SK-N-SH (cell line): ENCODE results near the gene TAF1A. TPM values are rescaled to one million over a fixed set of nuclear protein-coding genes. Genes with fewer than 3 reads are reported as not detected.

Experiments used
- CTCF ChIA-PET: fragments of 300-600, 350-600 bp; formaldehyde crosslinking; extraction: SDS; loops from one replicate; lab custom pipeline; 2021; lab: Yijun Ruan, JAX
- POLR2A ChIA-PET: fragments of 350-600 bp; sonication (Branson Sonifier 250); formaldehyde crosslinking; extraction: SDS; loops from one replicate; lab custom pipeline; 2020; ENCODE audit warnings: antibody characterized with exemption, inconsistent platforms; lab: Yijun Ruan, JAX
- DNase-seq: peaks from one replicate; pipeline ENCODE4 v3.0.0; 2012
- H2AFZ ChIP-seq: fragments of 200-600 bp; sonication (generic); 2 replicates; pipeline ENCODE4 v1.8.1; 2016; ENCODE audit warnings: antibody characterized with exemption, mild to moderate bottlenecking, low read depth
- H3F3A ChIP-seq: fragments of 200-600 bp; sonication (generic); replicated peaks from 2 replicates; pipeline ENCODE3; 2016; ENCODE audit warnings: antibody characterized with exemption, mild to moderate bottlenecking; ENCODE audit not compliant: insufficient read depth
- H3K27ac ChIP-seq, 2 experiments: fragments of 200-500 bp in 1 of 2; fragments of 200-600 bp in 1 of 2; sonication (Bioruptor generic) in 1 of 2; sonication (generic), shearing (Covaris generic) in 1 of 2; 2 replicates each; pipeline versions ENCODE4 v1.5.1 to v1.6.1; 2014 to 2016; ENCODE audit warnings: low read depth in 2 of 2, inconsistent platforms in 1 of 2, low read length in 1 of 2, mild to moderate bottlenecking in 1 of 2, mixed read lengths in 1 of 2
- H3K27me3 ChIP-seq: fragments of 200-600 bp; sonication (generic), shearing (Covaris generic); 2 replicates; pipeline ENCODE4 v1.6.1; 2016; ENCODE audit warnings: mixed run types; ENCODE audit not compliant: insufficient read depth
- H3K36me3 ChIP-seq, 2 experiments: fragments of 200-500 bp in 1 of 2; fragments of 200-600 bp in 1 of 2; sonication (Bioruptor generic) in 1 of 2; sonication (generic) in 1 of 2; replicated peaks in 1 of 2; 2 replicates each; pipeline versions ENCODE3 to v1.5.1; 2014 to 2016; ENCODE audit warnings: low read length in 1 of 2, mild to moderate bottlenecking in 1 of 2; ENCODE audit not compliant: insufficient read depth in 2 of 2, control insufficient read depth in 1 of 2
- H3K4me1 ChIP-seq, 2 experiments: fragments of 200-500 bp in 1 of 2; fragments of 200-600 bp in 1 of 2; sonication (Bioruptor generic) in 1 of 2; sonication (generic), shearing (Covaris generic) in 1 of 2; 2 replicates each; pipeline versions ENCODE4 v1.5.1 to v1.6.1; 2014 to 2016; ENCODE audit warnings: low read depth in 1 of 2, low read length in 1 of 2, mixed run types in 1 of 2; ENCODE audit not compliant: insufficient read depth in 2 of 2, control insufficient read depth in 1 of 2
- H3K4me2 ChIP-seq: fragments of 200-600 bp; sonication (generic), shearing (Covaris generic); 2 replicates; pipeline ENCODE4 v1.6.1; 2017; ENCODE audit warnings: mixed run types
- H3K4me3 ChIP-seq, 2 experiments: fragments of 200-500 bp in 1 of 2; fragments of 200-600 bp in 1 of 2; sonication (Bioruptor generic) in 1 of 2; sonication (generic), shearing (Covaris generic) in 1 of 2; 2 replicates each; pipeline versions ENCODE4 v1.5.1 to v1.8.1; 2014 to 2016; ENCODE audit warnings: low read depth in 2 of 2, inconsistent platforms in 1 of 2, low read length in 1 of 2, mild to moderate bottlenecking in 1 of 2, mixed read lengths in 1 of 2, moderate library complexity in 1 of 2
- H3K79me2 ChIP-seq: fragments of 200-600 bp; sonication (generic); 2 replicates; pipeline ENCODE4 v1.8.1; 2017; ENCODE audit warnings: mild to moderate bottlenecking; ENCODE audit not compliant: insufficient read depth
- H3K9ac ChIP-seq: fragments of 200-600 bp; sonication (generic); 2 replicates; pipeline ENCODE4 v1.6.1; 2017; ENCODE audit warnings: mixed run types
- H3K9me2 ChIP-seq: fragments of 200-600 bp; sonication (generic); 2 replicates; pipeline ENCODE4 v1.6.1; 2017; ENCODE audit warnings: mixed run types
- H3K9me3 ChIP-seq: fragments of 200-600 bp; sonication (generic); 2 replicates; pipeline ENCODE4 v1.6.1; 2017; ENCODE audit warnings: mixed run types, mild to moderate bottlenecking, moderate library complexity
- H4K20me1 ChIP-seq: fragments of 200-600 bp; sonication (generic); 2 replicates; pipeline ENCODE4 v1.6.1; 2017; ENCODE audit warnings: mild to moderate bottlenecking, mixed run types; ENCODE audit not compliant: insufficient read depth
- CHD2 ChIP-seq: fragments of 150-350 bp; IDR thresholded peaks from 2 replicates; pipeline ENCODE4 v1.6.1; 2018; ENCODE audit warnings: low read length; ENCODE audit not compliant: partially characterized antibody
- ELF1 ChIP-seq: IDR thresholded peaks from 2 replicates; pipeline ENCODE4 v1.4.0; 2012
- EP300 ChIP-seq, 2 experiments: IDR thresholded peaks; 2 replicates each; pipeline versions ENCODE4 v1.4.0 to v1.6.1; 2012; ENCODE audit warnings: borderline replicate concordance in 1 of 2, low read depth in 1 of 2, low read length in 1 of 2
- FOSL2 ChIP-seq: IDR thresholded peaks from 2 replicates; pipeline ENCODE4 v1.4.0; 2012; ENCODE audit warnings: low read depth, mild to moderate bottlenecking, moderate library complexity, borderline replicate concordance
- FOXJ3 ChIP-seq: sonication (generic); formaldehyde crosslinking; IDR thresholded peaks from 2 replicates; pipeline ENCODE4 v1.5.1; 2020; ENCODE audit warnings: mild to moderate bottlenecking, missing genetic modification reagents
- FOXM1 ChIP-seq: IDR thresholded peaks from 2 replicates; pipeline ENCODE4 v1.4.0; 2012; ENCODE audit warnings: low read depth, mild to moderate bottlenecking
- GABPA ChIP-seq: IDR thresholded peaks from 2 replicates; pipeline ENCODE4 v1.4.0; 2012; ENCODE audit warnings: low read depth, mild to moderate bottlenecking
- MEF2A ChIP-seq: IDR thresholded peaks from 2 replicates; pipeline ENCODE4 v1.4.0; 2012; ENCODE audit warnings: low read depth, borderline replicate concordance
- NFIC ChIP-seq: IDR thresholded peaks from 2 replicates; pipeline ENCODE4 v1.4.0; 2012; ENCODE audit warnings: borderline replicate concordance
- NRF1 ChIP-seq: IDR thresholded peaks from 2 replicates; pipeline ENCODE4 v1.6.1; 2012; ENCODE audit warnings: low read depth, mild to moderate bottlenecking, low read length
- PBX3 ChIP-seq: IDR thresholded peaks from 2 replicates; pipeline ENCODE4; 2012
- POLR2AphosphoS5 ChIP-seq: IDR thresholded peaks from 2 replicates; pipeline ENCODE4 v1.6.1; 2012; ENCODE audit warnings: low read depth, low read length
- RCOR1 ChIP-seq: fragments of 150-350 bp; IDR thresholded peaks from 2 replicates; pipeline ENCODE4 v1.6.1; 2017; ENCODE audit warnings: antibody characterized with exemption, low read length
- RFX5 ChIP-seq: IDR thresholded peaks from 2 replicates; pipeline ENCODE4 v1.6.1; 2012; ENCODE audit warnings: mild to moderate bottlenecking, improper control_type of control experiment, low read length
- RXRA ChIP-seq: IDR thresholded peaks from 2 replicates; pipeline ENCODE4 v1.4.0; 2012; ENCODE audit warnings: low read depth, mild to moderate bottlenecking, borderline replicate concordance
- SIN3A ChIP-seq: IDR thresholded peaks from 2 replicates; pipeline ENCODE4 v1.6.1; 2012; ENCODE audit warnings: low read depth, mild to moderate bottlenecking, low read length, moderate library complexity, borderline replicate concordance
- TCF12 ChIP-seq: IDR thresholded peaks from 2 replicates; pipeline ENCODE4 v1.4.0; 2012
- TEAD4 ChIP-seq: IDR thresholded peaks from 2 replicates; pipeline ENCODE4 v1.4.0; 2012; ENCODE audit warnings: mild to moderate bottlenecking, borderline replicate concordance; ENCODE audit not compliant: insufficient read depth
- USF1 ChIP-seq: IDR thresholded peaks from 2 replicates; pipeline ENCODE4 v1.4.0; 2012; ENCODE audit warnings: low read depth, borderline replicate concordance
- USF2 ChIP-seq: fragments of 150-350 bp; IDR thresholded peaks from 2 replicates; pipeline ENCODE4 v1.6.1; 2017; ENCODE audit warnings: antibody characterized with exemption, low read length, low read depth, borderline replicate concordance
- YY1 ChIP-seq: IDR thresholded peaks from 2 replicates; pipeline ENCODE4 v1.4.0; 2012; ENCODE audit warnings: low read depth, mild to moderate bottlenecking
- WGBS: methylation state at CpG from one replicate; pipeline ENCODE4 v1.1.6; 2017; ENCODE audit warnings: low lambda C conversion rate; 5-methylcytosine and 5-hydroxymethylcytosine counted together
- polyA plus RNA-seq, 3 experiments: library from polyadenylated mRNA; depleted of rRNA; stranded (reverse); fragments of >200 nt; gene quantifications; 2 replicates each; pipeline ENCODE4 v1.2.3, GENCODE V29; 2012

TAF1A gene
- polyA plus RNA-seq, 1 of the 3 experiments (the other 2 are of a cell fraction) = 4.6 TPM

- H3K27ac ChIP-seq = no peak overlapping the region
- H3K4me3 ChIP-seq = no peak overlapping the region
- H3K4me2 ChIP-seq = no peak overlapping the region
- H3K9me3 ChIP-seq = no peaks in the 10 kb centered on the region
- H3K9me2 ChIP-seq = no peaks in the 10 kb centered on the region
- H2AFZ ChIP-seq = no peak overlapping the region
- DNase-seq = no peak
- peaks cover 3% of the 10 kb centered on the region for H3F3A ChIP-seq
- no peaks in the 10 kb centered on the region for H4K20me1 ChIP-seq
- CTCF ChIA-PET = no interaction called here
- no peak for TF ChIP-seq TEAD4
- TF ChIP-seq POLR2AphosphoS5 = no peak
- TF ChIP-seq TCF12 = no peak
- TF ChIP-seq SIN3A = no peak
- no peak for TF ChIP-seq GABPA
- TF ChIP-seq EP300 (IDR thresholded peaks at IDR 0.05; ENCODE audit: borderline replicate concordance in 1 of 2, low read depth in 1 of 2, low read length in 1 of 2) = no peak
- no peak for TF ChIP-seq NFIC
- no peak for TF ChIP-seq RCOR1
- TF ChIP-seq MEF2A = no peak
- TF ChIP-seq FOXM1 = no peak
- TF ChIP-seq YY1 = no peak
- no peak for TF ChIP-seq FOXJ3 (CRISPR knock-in tag)
- TF ChIP-seq RFX5 = no peak
- no peaks in the 10 kb centered on the region for H3K79me2 ChIP-seq
- H3K4me1 ChIP-seq = no peaks in the 10 kb centered on the region
- POLR2A ChIA-PET = no interaction called here
- H3K27me3 ChIP-seq = no peaks in the 10 kb centered on the region
- no peaks in the 10 kb centered on the region for H3K36me3 ChIP-seq
- 64% methylated on average over 5 of the region's 5 CpGs for WGBS
- H3K9ac ChIP-seq = no peak overlapping the region
Observed at GRCh38 chr1:222535455-222535854, 54.3 kb downstream of the TAF1A start.

GRCh38 chr1:222530852-222531251 lies 58.9 kb downstream of the TAF1A start:
- ChIA-PET POLR2A (no interaction called here), CTCF (no interaction called here)
- Histone ChIP-seq H3K4me2 (no peak overlapping the region), H3K4me3 (no peak overlapping the region), H3K36me3 (no peaks in the 10 kb centered on the region), H3K27ac (no peak overlapping the region), H3K4me1 (no peaks in the 10 kb centered on the region), H4K20me1 (no peaks in the 10 kb centered on the region), H3F3A (no peaks in the 10 kb centered on the region), H3K9me2 (no peaks in the 10 kb centered on the region), H3K79me2 (no peaks in the 10 kb centered on the region), H3K9me3 (no peaks in the 10 kb centered on the region), H3K9ac (no peak overlapping the region), H2AFZ (no peak overlapping the region), H3K27me3 (no peaks in the 10 kb centered on the region)
- no peak for TF ChIP-seq MEF2A
- no peak for TF ChIP-seq FOXJ3 (CRISPR knock-in tag)
- TF ChIP-seq GABPA = no peak
- no peak for TF ChIP-seq NRF1
- TF ChIP-seq USF2 = no peak
- TF ChIP-seq POLR2AphosphoS5 = no peak
- no peak for TF ChIP-seq USF1
- no peak for TF ChIP-seq PBX3
- no peak for TF ChIP-seq FOSL2
- TF ChIP-seq RXRA = no peak
- no peak for TF ChIP-seq ELF1
- no peak for TF ChIP-seq EP300 (IDR thresholded peaks at IDR 0.05; ENCODE audit: borderline replicate concordance in 1 of 2, low read depth in 1 of 2, low read length in 1 of 2)
- TF ChIP-seq SIN3A = no peak
- TF ChIP-seq CHD2 = no peak
- WGBS = 57% methylated on average over 6 of the region's 6 CpGs
- DNase-seq = no peak
